HG02571 (cell line): ENCODE results near the gene EDEM1.
"Not testable (repeated sequence)": the region's sequence is repeated elsewhere in the genome, so short reads cannot be mapped to it uniquely, and the experiment has no call there.

Experiments used
- ATAC-seq: cut with Tn5 transposase; IDR thresholded peaks from one replicate; pipeline ENCODE4 v1.9.1; 2021; ENCODE audit warnings: mild to moderate bottlenecking, moderate library complexity; ENCODE audit not compliant: unreplicated experiment

The EDEM1 gene

GRCh38 chr3:5170975-5171374 is 16.5 kb upstream of the EDEM1 start:
- ATAC-seq = no peak

- no peak for ATAC-seq
These were observed 15.5 kb upstream of the EDEM1 start for GRCh38 chr3:5172018-5172417.

GRCh38 chr3:5179036-5179435 is 8.5 kb upstream of the EDEM1 start:
- ATAC-seq = not testable (repeated sequence)

- peak; percentile 75 for ATAC-seq
These were observed 5.9 kb upstream of the EDEM1 start for GRCh38 chr3:5181469-5182141.

- ATAC-seq = not testable (repeated sequence)
These were observed 3.8 kb upstream of the EDEM1 start for GRCh38 chr3:5183714-5184113.

GRCh38 chr3:5184499-5184898 is 3.0 kb upstream of the EDEM1 start:
- ATAC-seq = no peak

- ATAC-seq = no peak
These were observed 2.3 kb upstream of the EDEM1 start for GRCh38 chr3:5185093-5185673.

GRCh38 chr3:5186089-5186857 is 1.2 kb upstream of the EDEM1 start:
- no peak for ATAC-seq

- no peak for ATAC-seq
These were observed 700 bp upstream of the EDEM1 start for GRCh38 chr3:5186858-5187155.

- ATAC-seq = peak; percentile 18
These were observed 462 bp downstream of the EDEM1 start for GRCh38 chr3:5187920-5188418.

- no peak for ATAC-seq
These were observed 1.1 kb downstream of the EDEM1 start for GRCh38 chr3:5188419-5189221.

- ATAC-seq = no peak
These were observed 2.8 kb downstream of the EDEM1 start for GRCh38 chr3:5190147-5190791.

- ATAC-seq = no peak
These were observed 4.2 kb downstream of the EDEM1 start for GRCh38 chr3:5191555-5192304.

- ATAC-seq = no peak
These were observed 5.3 kb downstream of the EDEM1 start for GRCh38 chr3:5192571-5193365.

GRCh38 chr3:5194341-5194740 is 6.8 kb downstream of the EDEM1 start:
- no peak for ATAC-seq

- ATAC-seq = peak; percentile 27
These were observed 7.4 kb downstream of the EDEM1 start for GRCh38 chr3:5194801-5195509.

GRCh38 chr3:5195605-5196004 is 8.1 kb downstream of the EDEM1 start:
- no peak for ATAC-seq

- ATAC-seq = no peak
These were observed 9.5 kb downstream of the EDEM1 start for GRCh38 chr3:5197022-5197421.
